GM23338 (cell line): ENCODE measurements around the gene SETD1A. TPM values are rescaled to one million over a fixed set of nuclear protein-coding genes. Genes with fewer than 3 reads are reported as not detected.

Source experiments
- ATAC-seq: fragments of 200-7000 bp; cut with Tn5 transposase; 3 replicates; pipeline ENCODE4 v1.9.1; 2020
- DNase-seq: peaks from one replicate; pipeline ENCODE4 v3.0.0-alpha.2; 2015; ENCODE audit warnings: low spot score
- H2AFZ ChIP-seq: fragments of 200-600 bp; sonication (generic); 2 replicates; pipeline ENCODE4 v1.8.0; 2016; ENCODE audit warnings: antibody characterized with exemption, mild to moderate bottlenecking, moderate library complexity
- H3F3A ChIP-seq: fragments of 200-600 bp; sonication (generic); replicated peaks from 2 replicates; pipeline ENCODE4 v1.8.0; 2017; ENCODE audit warnings: antibody characterized with exemption, mixed run types, low read depth
- H3K27ac ChIP-seq: fragments of 200-600 bp; sonication (generic); 2 replicates; pipeline ENCODE4 v1.6.1; 2016; ENCODE audit warnings: low read depth
- H3K27me3 ChIP-seq: fragments of 200-600 bp; sonication (generic); 2 replicates; pipeline ENCODE4 v1.8.0; 2016; ENCODE audit warnings: mild to moderate bottlenecking, mixed run types, moderate library complexity; ENCODE audit not compliant: insufficient read depth
- H3K36me3 ChIP-seq: fragments of 200-600 bp; sonication (generic); 2 replicates; pipeline ENCODE4 v1.8.0; 2016; ENCODE audit warnings: mild to moderate bottlenecking; ENCODE audit not compliant: insufficient read depth
- H3K4me1 ChIP-seq: fragments of 200-600 bp; sonication (generic); 2 replicates; pipeline ENCODE4 v1.8.0; 2016; ENCODE audit warnings: mild to moderate bottlenecking, moderate library complexity; ENCODE audit not compliant: insufficient read depth
- H3K4me2 ChIP-seq: fragments of 200-600 bp; sonication (generic); 2 replicates; pipeline ENCODE4 v1.7.1; 2017; ENCODE audit warnings: mixed run types
- H3K4me3 ChIP-seq: fragments of 200-600 bp; sonication (generic); 2 replicates; pipeline ENCODE4 v1.6.1; 2016; ENCODE audit warnings: mixed run types
- H3K79me2 ChIP-seq: fragments of 200-600 bp; sonication (generic); replicated peaks from 2 replicates; pipeline ENCODE4 v1.8.0; 2017; ENCODE audit warnings: mild to moderate bottlenecking; ENCODE audit not compliant: insufficient read depth
- H3K9me2 ChIP-seq: fragments of 200-600 bp; sonication (generic); 2 replicates; pipeline ENCODE4 v1.8.0; 2017; ENCODE audit not compliant: insufficient read depth
- H4K20me1 ChIP-seq: fragments of 200-600 bp; sonication (generic); replicated peaks from 2 replicates; pipeline ENCODE4 v1.8.0; 2017; ENCODE audit warnings: mild to moderate bottlenecking; ENCODE audit not compliant: insufficient read depth
- H3K27ac Mint-ChIP-seq: 2 replicates; pipeline ENCODE4 v1.8.0; 2020; ENCODE audit warnings: inconsistent platforms, mild to moderate bottlenecking, moderate library complexity, mixed read lengths
- H3K27me3 Mint-ChIP-seq: 3 replicates; pipeline ENCODE4 v1.8.0; 2022; ENCODE audit warnings: low read depth, mild to moderate bottlenecking, moderate library complexity, mixed read lengths, inconsistent platforms; ENCODE audit not compliant: insufficient read depth, poor library complexity
- H3K36me3 Mint-ChIP-seq: 3 replicates; pipeline ENCODE4 v1.8.0; 2021; ENCODE audit warnings: low read depth, mild to moderate bottlenecking, inconsistent platforms, moderate library complexity, mixed read lengths
- H3K4me1 Mint-ChIP-seq: 3 replicates; pipeline ENCODE4 v1.8.0; 2020; ENCODE audit warnings: mild to moderate bottlenecking, inconsistent platforms, mixed read lengths
- H3K4me3 Mint-ChIP-seq: 3 replicates; pipeline ENCODE4 v1.8.0; 2021; ENCODE audit warnings: moderate library complexity, mild to moderate bottlenecking, inconsistent platforms, mixed read lengths
- H3K9me3 Mint-ChIP-seq: 3 replicates; pipeline ENCODE4 v1.8.0; 2020; ENCODE audit warnings: moderate library complexity, mild to moderate bottlenecking, inconsistent platforms, mixed read lengths
- CREB1 ChIP-seq: fragments of 250-450 bp; sonication (Bioruptor Pico); IDR thresholded peaks from 2 replicates; pipeline ENCODE4 v1.5.0; 2020; ENCODE audit warnings: low read depth, mild to moderate bottlenecking, moderate library complexity
- CTCF ChIP-seq, 2 experiments: fragments of 200-600 bp in 1 of 2; sonication (generic) in 1 of 2; conservative IDR thresholded peaks; 2 replicates each; pipeline versions ENCODE4 v1.5.1 to v1.6.1; 2016 to 2017; ENCODE audit warnings: antibody characterized with exemption in 2 of 2, low read depth in 2 of 2, mild to moderate bottlenecking in 2 of 2, moderate library complexity in 1 of 2
- EZH2 ChIP-seq: fragments of 200-600 bp; sonication (generic); IDR thresholded peaks from one replicate; pipeline ENCODE4 v1.8.0; 2017; ENCODE audit warnings: antibody characterized with exemption, mild to moderate bottlenecking, low read depth; ENCODE audit not compliant: unreplicated experiment
- EZH2phosphoT487 ChIP-seq: fragments of 200-600 bp; sonication (generic); IDR thresholded peaks from one replicate; pipeline ENCODE4 v1.8.1; 2018; ENCODE audit warnings: antibody characterized with exemption; ENCODE audit not compliant: unreplicated experiment
- JUNB ChIP-seq: IDR thresholded peaks from one replicate; pipeline ENCODE4 v1.6.1; 2016; ENCODE audit warnings: antibody characterized with exemption; ENCODE audit not compliant: unreplicated experiment
- NANOG ChIP-seq: IDR thresholded peaks from 2 replicates; pipeline ENCODE4 v1.6.1; 2016; ENCODE audit warnings: antibody characterized with exemption, borderline replicate concordance
- POLR2AphosphoS5 ChIP-seq: IDR thresholded peaks from 2 replicates; pipeline ENCODE4 v1.6.1; 2016; ENCODE audit warnings: antibody characterized with exemption, low read depth
- STAT1 ChIP-seq: IDR thresholded peaks from one replicate; pipeline ENCODE4 v1.6.1; 2016; ENCODE audit warnings: antibody characterized with exemption; ENCODE audit not compliant: unreplicated experiment
- ZNF114 ChIP-seq: fragments of 250-450 bp; sonication (Bioruptor Pico); IDR thresholded peaks from 2 replicates; pipeline ENCODE4 v1.5.0; 2020; ENCODE audit warnings: mild to moderate bottlenecking, moderate library complexity
- ZNF331 ChIP-seq: fragments of 250-450 bp; sonication (Bioruptor Pico); IDR thresholded peaks from 2 replicates; pipeline ENCODE4 v1.5.0; 2020; ENCODE audit warnings: low read depth, mild to moderate bottlenecking, moderate library complexity
- ZNF462 ChIP-seq: fragments of 250-450 bp; sonication (Bioruptor Pico); IDR thresholded peaks from 2 replicates; pipeline ENCODE4 v1.5.0; 2020; ENCODE audit warnings: mild to moderate bottlenecking, moderate library complexity
- polyA plus RNA-seq: library from polyadenylated mRNA; unstranded; fragments of >200 nt; fragmentation: Nextera tagmentation; extraction: Ambion mirVana; gene quantifications from 2 replicates; pipeline ENCODE4 v1.2.1, GENCODE V29; 2016
- total RNA-seq: library from RNA; depleted of rRNA; stranded (reverse); fragments of >200 nt; shearing (Covaris generic); gene quantifications from 2 replicates; pipeline ENCODE4 v1.2.3, GENCODE V29; 2014
- TF ChIP-seq, protein P1 (sequence below): IDR thresholded peaks from one replicate; pipeline ENCODE4 v1.6.1; 2018; ENCODE audit warnings: antibody characterized with exemption; ENCODE audit not compliant: unreplicated experiment
- TF ChIP-seq, protein P2 (sequence below): IDR thresholded peaks from 2 replicates; pipeline ENCODE4 v1.6.1; 2016; ENCODE audit warnings: antibody characterized with exemption

SETD1A gene
- total and polyA plus RNA-seq, 2 experiments from 2014 or later = 10.8 to 21.9 TPM

DNA sequence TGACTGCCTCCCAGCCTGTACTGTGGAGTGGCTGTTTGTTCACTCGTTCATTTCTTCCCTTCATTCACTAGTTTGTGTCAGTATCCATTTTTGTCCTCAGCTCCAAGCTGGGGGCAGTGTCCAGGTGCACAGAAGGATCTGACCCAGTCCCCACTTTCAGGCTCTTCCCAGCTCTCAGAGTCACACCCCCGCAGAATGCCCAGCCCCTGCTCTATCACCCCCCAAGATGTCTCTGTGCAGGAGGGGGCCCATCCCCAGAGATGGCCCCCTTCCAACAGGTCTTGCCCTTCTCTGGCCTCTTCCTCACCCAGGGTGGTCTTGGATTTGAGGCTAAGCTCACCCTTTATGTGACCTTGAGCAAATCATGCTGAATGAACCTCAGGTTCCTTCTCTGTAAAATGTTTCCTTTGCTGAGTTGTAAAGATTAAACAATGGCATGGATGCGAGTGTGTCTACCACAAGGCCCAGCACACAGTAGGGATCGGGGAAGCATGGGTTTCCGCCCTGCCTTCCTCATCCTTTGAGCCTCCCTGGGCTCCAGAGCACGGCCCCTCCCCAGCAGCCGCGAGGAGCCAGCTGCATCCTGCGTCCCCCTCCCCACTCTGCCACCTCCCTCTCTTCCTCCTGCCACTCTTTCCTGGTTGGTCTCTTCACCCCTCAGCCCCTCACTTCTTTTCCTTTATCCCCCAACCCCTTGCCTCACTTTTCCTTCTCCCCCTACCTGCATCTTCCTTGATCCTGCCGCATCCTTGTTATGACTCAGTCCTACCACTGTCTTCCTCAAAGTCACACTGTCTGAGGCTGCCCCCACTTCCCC lies 31.4 kb upstream of the SETD1A start:
- peaks cover 18% of the 10 kb centered on the region for H3K79me2 ChIP-seq
- Mint-ChIP-seq H3K36me3 (peaks cover 27% of the 10 kb centered on the region), H3K4me3 (peak overlapping the region; percentile 60), H3K27me3 (peaks cover 14% of the 10 kb centered on the region), H3K4me1 (peaks cover 11% of the 10 kb centered on the region), H3K9me3 (no peaks in the 10 kb centered on the region), H3K27ac (peak overlapping the region; percentile 42; the same call in 1 of the 2 replicates)
- H2AFZ ChIP-seq = no peak overlapping the region
- peaks cover 7% of the 10 kb centered on the region; the same call in 1 of the 2 replicates for H3F3A ChIP-seq
- no peak for DNase-seq
- H3K27ac ChIP-seq = 0 out of 2 replicates have a peak overlapping the region, but pooled peaks have one; percentile 19
- H3K27me3 ChIP-seq = no peaks in the 10 kb centered on the region
- H3K36me3 ChIP-seq = peaks cover 18% of the 10 kb centered on the region
- no peak overlapping the region for H3K4me2 ChIP-seq
- ATAC-seq = no peak
- H3K4me1 ChIP-seq = peaks cover 9% of the 10 kb centered on the region; the same call in 1 of the 2 replicates
- H3K9me2 ChIP-seq = no peaks in the 10 kb centered on the region
- H4K20me1 ChIP-seq = peaks cover 4% of the 10 kb centered on the region; the same call in 1 of the 2 replicates
- no peak overlapping the region for H3K4me3 ChIP-seq
- TF ChIP-seq JUNB (no peak), NANOG (no peak), ZNF462 (CRISPR knock-in tag) (no peak), CREB1 (CRISPR knock-in tag) (no peak), ZNF331 (CRISPR knock-in tag) (no peak), POLR2AphosphoS5 (no peak), STAT1 (no peak), CTCF (conservative IDR thresholded peaks at IDR 0.05; ENCODE audit: low read depth in 2 of 2) (no peak), ZNF114 (CRISPR knock-in tag) (no peak), EZH2phosphoT487 (no peak), EZH2 (no peak)
- TF ChIP-seq, protein P1, sequence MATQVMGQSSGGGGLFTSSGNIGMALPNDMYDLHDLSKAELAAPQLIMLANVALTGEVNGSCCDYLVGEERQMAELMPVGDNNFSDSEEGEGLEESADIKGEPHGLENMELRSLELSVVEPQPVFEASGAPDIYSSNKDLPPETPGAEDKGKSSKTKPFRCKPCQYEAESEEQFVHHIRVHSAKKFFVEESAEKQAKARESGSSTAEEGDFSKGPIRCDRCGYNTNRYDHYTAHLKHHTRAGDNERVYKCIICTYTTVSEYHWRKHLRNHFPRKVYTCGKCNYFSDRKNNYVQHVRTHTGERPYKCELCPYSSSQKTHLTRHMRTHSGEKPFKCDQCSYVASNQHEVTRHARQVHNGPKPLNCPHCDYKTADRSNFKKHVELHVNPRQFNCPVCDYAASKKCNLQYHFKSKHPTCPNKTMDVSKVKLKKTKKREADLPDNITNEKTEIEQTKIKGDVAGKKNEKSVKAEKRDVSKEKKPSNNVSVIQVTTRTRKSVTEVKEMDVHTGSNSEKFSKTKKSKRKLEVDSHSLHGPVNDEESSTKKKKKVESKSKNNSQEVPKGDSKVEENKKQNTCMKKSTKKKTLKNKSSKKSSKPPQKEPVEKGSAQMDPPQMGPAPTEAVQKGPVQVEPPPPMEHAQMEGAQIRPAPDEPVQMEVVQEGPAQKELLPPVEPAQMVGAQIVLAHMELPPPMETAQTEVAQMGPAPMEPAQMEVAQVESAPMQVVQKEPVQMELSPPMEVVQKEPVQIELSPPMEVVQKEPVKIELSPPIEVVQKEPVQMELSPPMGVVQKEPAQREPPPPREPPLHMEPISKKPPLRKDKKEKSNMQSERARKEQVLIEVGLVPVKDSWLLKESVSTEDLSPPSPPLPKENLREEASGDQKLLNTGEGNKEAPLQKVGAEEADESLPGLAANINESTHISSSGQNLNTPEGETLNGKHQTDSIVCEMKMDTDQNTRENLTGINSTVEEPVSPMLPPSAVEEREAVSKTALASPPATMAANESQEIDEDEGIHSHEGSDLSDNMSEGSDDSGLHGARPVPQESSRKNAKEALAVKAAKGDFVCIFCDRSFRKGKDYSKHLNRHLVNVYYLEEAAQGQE = no peak
- TF ChIP-seq, protein P2, sequence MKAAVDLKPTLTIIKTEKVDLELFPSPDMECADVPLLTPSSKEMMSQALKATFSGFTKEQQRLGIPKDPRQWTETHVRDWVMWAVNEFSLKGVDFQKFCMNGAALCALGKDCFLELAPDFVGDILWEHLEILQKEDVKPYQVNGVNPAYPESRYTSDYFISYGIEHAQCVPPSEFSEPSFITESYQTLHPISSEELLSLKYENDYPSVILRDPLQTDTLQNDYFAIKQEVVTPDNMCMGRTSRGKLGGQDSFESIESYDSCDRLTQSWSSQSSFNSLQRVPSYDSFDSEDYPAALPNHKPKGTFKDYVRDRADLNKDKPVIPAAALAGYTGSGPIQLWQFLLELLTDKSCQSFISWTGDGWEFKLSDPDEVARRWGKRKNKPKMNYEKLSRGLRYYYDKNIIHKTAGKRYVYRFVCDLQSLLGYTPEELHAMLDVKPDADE = no peak
